HepG2 (cell line): Measurements from ENCODE around the gene CCT3. TPM values are rescaled to one million over a fixed set of nuclear protein-coding genes. Genes with fewer than 3 reads are reported as not detected.

Source experiments
- ATAC-seq: fragments of 200-7000 bp; cut with Tn5 transposase; 3 replicates; pipeline ENCODE4 v1.9.1; 2020; ENCODE audit warnings: mild to moderate bottlenecking, moderate library complexity
- BruUV-seq: library from RNA; stranded (reverse); fragments of 400-500 nt; replicated peaks from 2 replicates; lab custom pipeline; 2021; lab: Mats Ljungman, UMichigan
- CTCF ChIA-PET: fragments of 300-600 bp; formaldehyde crosslinking; extraction: SDS; loops from one replicate; lab custom pipeline; 2021; ENCODE audit warnings: low total read pairs, inconsistent platforms, low intra/inter-chr PET ratio; lab: Yijun Ruan, JAX
- POLR2A ChIA-PET: fragments of 350-600 bp; sonication (Branson Sonifier 250); formaldehyde crosslinking; loops from one replicate; lab custom pipeline; 2020; ENCODE audit warnings: antibody characterized with exemption, inconsistent platforms; lab: Yijun Ruan, JAX
- DNase-seq: peaks from one replicate; pipeline ENCODE4 v3.0.0-alpha.2; 2015; ENCODE audit warnings: low spot score
- FAIRE-seq: peaks from 3 replicates; lab custom pipeline; 2011; peaks lifted over from hg19 to GRCh38; lab: Jason Lieb, UNC
- H2AFZ ChIP-seq: one replicate; pipeline ENCODE4 v1.6.1; 2011; ENCODE audit warnings: low read length, inconsistent platforms
- H3K27ac ChIP-seq: fragments of 300-600 bp; 3 replicates; pipeline ENCODE4 v1.8.0; 2011; ENCODE audit warnings: mixed run types, mild to moderate bottlenecking, mixed read lengths, low read length, inconsistent platforms; ENCODE audit not compliant: insufficient read depth; ENCODE audit errors: extremely low read length
- H3K27me3 ChIP-seq, 2 experiments: fragments of 200-600 bp in 1 of 2; 2 replicates in 1 of 2; 3 replicates in 1 of 2; pipeline versions ENCODE4 v1.6.0 to v1.8.0; 2011; ENCODE audit warnings: low read length in 2 of 2, mild to moderate bottlenecking in 2 of 2, moderate library complexity in 2 of 2, inconsistent platforms in 1 of 2; ENCODE audit not compliant: insufficient read depth in 2 of 2, control insufficient read depth in 1 of 2
- H3K36me3 ChIP-seq, 2 experiments: fragments of 200-600 bp in 1 of 2; replicated peaks in 1 of 2; 2 replicates in 1 of 2; 3 replicates in 1 of 2; pipeline versions ENCODE4 v1.5.1 to v1.8.0; 2011; ENCODE audit warnings: low read length in 2 of 2, inconsistent platforms in 1 of 2; ENCODE audit not compliant: insufficient read depth in 2 of 2, control insufficient read depth in 1 of 2
- H3K4me1 ChIP-seq: 2 replicates; pipeline ENCODE4 v1.5.1; 2012; ENCODE audit warnings: low read length, inconsistent platforms; ENCODE audit not compliant: insufficient read depth
- H3K4me2 ChIP-seq: 2 replicates; pipeline ENCODE4 v1.6.0; 2011; ENCODE audit warnings: low read depth, low read length, inconsistent platforms
- H3K4me3 ChIP-seq, 3 experiments: fragments of 200-600 bp in 1 of 3; sonication (generic), shearing (Covaris generic) in 1 of 3; replicated peaks in 1 of 3; 2 replicates each; pipeline ENCODE4 v1.5.1; 2011 to 2016; ENCODE audit warnings: low read length in 3 of 3, inconsistent platforms in 2 of 3, low read depth in 2 of 3, mild to moderate bottlenecking in 2 of 3, control low read depth in 1 of 3, mixed read lengths in 1 of 3; ENCODE audit not compliant: insufficient read depth in 1 of 3
- H3K79me2 ChIP-seq: one replicate; pipeline ENCODE4 v1.6.1; 2011; ENCODE audit warnings: low read length, inconsistent platforms; ENCODE audit not compliant: insufficient read depth
- H3K9ac ChIP-seq: 2 replicates; pipeline ENCODE4 v1.6.0; 2011; ENCODE audit warnings: mild to moderate bottlenecking, low read depth, low read length, inconsistent platforms; ENCODE audit not compliant: insufficient read depth
- H3K9me3 ChIP-seq: 2 replicates; pipeline ENCODE4 v1.5.1; 2012; ENCODE audit warnings: mild to moderate bottlenecking, low read length
- H4K20me1 ChIP-seq: 2 replicates; pipeline ENCODE4 v1.6.0; 2011; ENCODE audit warnings: inconsistent platforms, mild to moderate bottlenecking, low read length, moderate library complexity; ENCODE audit not compliant: insufficient read depth
- ATAD3A ChIP-seq: sonication (generic); formaldehyde crosslinking; IDR thresholded peaks from 2 replicates; pipeline ENCODE4 v1.4.0; 2020; ENCODE audit warnings: missing genetic modification reagents
- HCFC1 ChIP-seq: fragments of 150-350 bp; IDR thresholded peaks from 2 replicates; pipeline ENCODE4 v1.6.1; 2014; ENCODE audit warnings: low read depth, low read length
- IKZF1 ChIP-seq: fragments of 450-650 bp; IDR thresholded peaks from 2 replicates; pipeline ENCODE4 v1.7.1; 2016
- ISL2 ChIP-seq: sonication (generic); formaldehyde crosslinking; IDR thresholded peaks from 2 replicates; pipeline ENCODE4 v1.5.0; 2020; ENCODE audit warnings: missing genetic modification reagents
- JARID2 ChIP-seq: sonication (generic); formaldehyde crosslinking; IDR thresholded peaks from 2 replicates; pipeline ENCODE4 v1.8.1; 2023; ENCODE audit warnings: missing genetic modification reagents, inconsistent platforms; ENCODE audit not compliant: insufficient replicate concordance
- MXD4 ChIP-seq: IDR thresholded peaks from 2 replicates; pipeline ENCODE4 v1.6.1; 2016; ENCODE audit warnings: mild to moderate bottlenecking, missing biosample characterization, missing genetic modification reagents
- PCBP2 ChIP-seq: fragments of 200-400 bp; formaldehyde crosslinking; optimal IDR thresholded peaks from 2 replicates; pipeline ENCODE3; 2018; ENCODE audit warnings: low read length, low read depth; ENCODE audit not compliant: poor library complexity, severe bottlenecking
- RFXAP ChIP-seq: sonication (generic); formaldehyde crosslinking; IDR thresholded peaks from 2 replicates; pipeline ENCODE4 v1.4.0; 2020; ENCODE audit warnings: missing genetic modification reagents, borderline replicate concordance
- TAF1 ChIP-seq: sonication (generic); formaldehyde crosslinking; IDR thresholded peaks from 2 replicates; pipeline ENCODE4 v1.4.0; 2020; ENCODE audit warnings: missing genetic modification reagents
- ZEB1 ChIP-seq: IDR thresholded peaks from 2 replicates; pipeline ENCODE4 v1.6.1; 2012; ENCODE audit warnings: mild to moderate bottlenecking, low read depth, inconsistent platforms; ENCODE audit not compliant: insufficient replicate concordance
- ZNF773 ChIP-seq: sonication (generic); formaldehyde crosslinking; IDR thresholded peaks from 2 replicates; pipeline ENCODE4 v1.4.0; 2020; ENCODE audit warnings: missing genetic modification reagents, borderline replicate concordance
- WGBS: methylation state at CpG from one replicate; pipeline ENCODE4 v1.1.6; 2017; ENCODE audit warnings: low lambda C conversion rate; 5-methylcytosine and 5-hydroxymethylcytosine counted together
- in situ Hi-C: cut with HindIII; loops from 2 replicates; pipeline ENCODE4 v1.10.0; 2017; ENCODE audit warnings: low pct_unique_long_range_greater_than_20kb; ENCODE audit not compliant: extremely low pct_ligation_motif_present
- intact Hi-C: fragments of 100-400 bp; cut with micrococcal nuclease; formaldehyde crosslinking; loops from one replicate; pipeline ENCODE4 v1.10.0; 2022; ENCODE audit not compliant: unreplicated experiment
- polyA plus RNA-seq, 8 experiments: library from polyadenylated mRNA; depleted of rRNA in 3 of 8; stranded (reverse) in 7 of 8; unstranded in 1 of 8; fragments of >200 nt; fragmentation: Illumina TruSeq in 4 of 8; extraction: Trizol in 4 of 8; gene quantifications; 2 replicates each; pipeline versions ENCODE4 v1.2.1 to v1.2.3, GENCODE V29; 2011 to 2016; ENCODE audit warnings: low read depth in 4 of 8, missing spikeins in 1 of 8, mixed read lengths in 1 of 8; ENCODE audit not compliant: insufficient read depth in 1 of 8
- total RNA-seq, 5 experiments: library from RNA; depleted of rRNA; stranded (reverse); fragments of >200 nt; fragmentation: Illumina TruSeq; extraction: Trizol; gene quantifications; 2 replicates each; pipeline ENCODE4 v1.2.3, GENCODE V29; 2016; ENCODE audit warnings: low read depth in 1 of 5
- TF ChIP-seq, protein P1 (sequence below): sonication (generic); formaldehyde crosslinking; IDR thresholded peaks from 2 replicates; pipeline ENCODE4 v1.5.1; 2020; ENCODE audit warnings: mild to moderate bottlenecking, missing genetic modification reagents, moderate library complexity
- TF ChIP-seq, protein P2 (sequence below): sonication (generic); formaldehyde crosslinking; IDR thresholded peaks from 2 replicates; pipeline ENCODE4 v1.4.0; 2020; ENCODE audit warnings: missing genetic modification reagents
- TF ChIP-seq, protein P3 (sequence below): IDR thresholded peaks from 2 replicates; pipeline ENCODE4 v1.6.1; 2016; ENCODE audit warnings: mild to moderate bottlenecking, missing biosample characterization, missing genetic modification reagents
- TF ChIP-seq, protein P4 (sequence below): sonication (generic); formaldehyde crosslinking; conservative IDR thresholded peaks from 2 replicates; pipeline ENCODE4 v1.8.0; 2022; ENCODE audit warnings: low read depth, missing genetic modification reagents
- TF ChIP-seq, protein P5 (sequence below): sonication (generic); formaldehyde crosslinking; IDR thresholded peaks from 2 replicates; pipeline ENCODE4 v1.5.0; 2020; ENCODE audit warnings: missing genetic modification reagents, mild to moderate bottlenecking, borderline replicate concordance

Gene CCT3
- total and polyA plus RNA-seq, 2 of the 13 experiments (the other 11 are each of a cell fraction or from before 2014, with no cell fraction given) = 319 to 615 TPM

DNA sequence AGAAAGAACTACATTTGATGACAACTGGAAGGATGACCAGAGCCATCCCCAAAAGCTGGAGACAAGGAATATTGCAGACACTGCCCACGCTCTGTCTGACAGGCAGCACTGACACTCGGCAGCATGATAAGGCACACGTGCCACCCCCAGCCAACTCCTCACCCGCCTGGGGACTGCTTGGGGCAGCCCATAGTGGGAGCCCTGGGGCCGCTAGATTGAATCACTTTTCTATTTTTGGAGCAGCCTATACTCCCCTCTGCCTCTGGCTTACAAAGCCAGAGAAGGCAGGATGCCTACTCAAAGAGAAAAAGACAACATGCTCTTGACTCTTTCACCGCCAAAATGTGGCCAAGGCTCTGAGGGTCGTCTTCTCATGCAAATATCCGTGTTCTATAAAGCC, 56.8 kb downstream of the CCT3 start (continued):
- TF ChIP-seq, protein P1, sequence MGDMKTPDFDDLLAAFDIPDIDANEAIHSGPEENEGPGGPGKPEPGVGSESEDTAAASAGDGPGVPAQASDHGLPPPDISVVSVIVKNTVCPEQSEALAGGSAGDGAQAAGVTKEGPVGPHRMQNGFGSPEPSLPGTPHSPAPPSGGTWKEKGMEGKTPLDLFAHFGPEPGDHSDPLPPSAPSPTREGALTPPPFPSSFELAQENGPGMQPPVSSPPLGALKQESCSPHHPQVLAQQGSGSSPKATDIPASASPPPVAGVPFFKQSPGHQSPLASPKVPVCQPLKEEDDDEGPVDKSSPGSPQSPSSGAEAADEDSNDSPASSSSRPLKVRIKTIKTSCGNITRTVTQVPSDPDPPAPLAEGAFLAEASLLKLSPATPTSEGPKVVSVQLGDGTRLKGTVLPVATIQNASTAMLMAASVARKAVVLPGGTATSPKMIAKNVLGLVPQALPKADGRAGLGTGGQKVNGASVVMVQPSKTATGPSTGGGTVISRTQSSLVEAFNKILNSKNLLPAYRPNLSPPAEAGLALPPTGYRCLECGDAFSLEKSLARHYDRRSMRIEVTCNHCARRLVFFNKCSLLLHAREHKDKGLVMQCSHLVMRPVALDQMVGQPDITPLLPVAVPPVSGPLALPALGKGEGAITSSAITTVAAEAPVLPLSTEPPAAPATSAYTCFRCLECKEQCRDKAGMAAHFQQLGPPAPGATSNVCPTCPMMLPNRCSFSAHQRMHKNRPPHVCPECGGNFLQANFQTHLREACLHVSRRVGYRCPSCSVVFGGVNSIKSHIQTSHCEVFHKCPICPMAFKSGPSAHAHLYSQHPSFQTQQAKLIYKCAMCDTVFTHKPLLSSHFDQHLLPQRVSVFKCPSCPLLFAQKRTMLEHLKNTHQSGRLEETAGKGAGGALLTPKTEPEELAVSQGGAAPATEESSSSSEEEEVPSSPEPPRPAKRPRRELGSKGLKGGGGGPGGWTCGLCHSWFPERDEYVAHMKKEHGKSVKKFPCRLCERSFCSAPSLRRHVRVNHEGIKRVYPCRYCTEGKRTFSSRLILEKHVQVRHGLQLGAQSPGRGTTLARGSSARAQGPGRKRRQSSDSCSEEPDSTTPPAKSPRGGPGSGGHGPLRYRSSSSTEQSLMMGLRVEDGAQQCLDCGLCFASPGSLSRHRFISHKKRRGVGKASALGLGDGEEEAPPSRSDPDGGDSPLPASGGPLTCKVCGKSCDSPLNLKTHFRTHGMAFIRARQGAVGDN (CRISPR knock-in tag) = 0 out of 2 replicates have a peak, but pooled peaks have one; percentile 19
- TF ChIP-seq JARID2 (CRISPR knock-in tag) (no peak), MXD4 (CRISPR knock-in tag) (peak; percentile 66; the same call in 1 of the 2 replicates)
- TF ChIP-seq, protein P2, sequence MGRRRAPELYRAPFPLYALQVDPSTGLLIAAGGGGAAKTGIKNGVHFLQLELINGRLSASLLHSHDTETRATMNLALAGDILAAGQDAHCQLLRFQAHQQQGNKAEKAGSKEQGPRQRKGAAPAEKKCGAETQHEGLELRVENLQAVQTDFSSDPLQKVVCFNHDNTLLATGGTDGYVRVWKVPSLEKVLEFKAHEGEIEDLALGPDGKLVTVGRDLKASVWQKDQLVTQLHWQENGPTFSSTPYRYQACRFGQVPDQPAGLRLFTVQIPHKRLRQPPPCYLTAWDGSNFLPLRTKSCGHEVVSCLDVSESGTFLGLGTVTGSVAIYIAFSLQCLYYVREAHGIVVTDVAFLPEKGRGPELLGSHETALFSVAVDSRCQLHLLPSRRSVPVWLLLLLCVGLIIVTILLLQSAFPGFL (CRISPR knock-in tag) = no peak
- TF ChIP-seq, all 625 proteins: peak for 9

DNA sequence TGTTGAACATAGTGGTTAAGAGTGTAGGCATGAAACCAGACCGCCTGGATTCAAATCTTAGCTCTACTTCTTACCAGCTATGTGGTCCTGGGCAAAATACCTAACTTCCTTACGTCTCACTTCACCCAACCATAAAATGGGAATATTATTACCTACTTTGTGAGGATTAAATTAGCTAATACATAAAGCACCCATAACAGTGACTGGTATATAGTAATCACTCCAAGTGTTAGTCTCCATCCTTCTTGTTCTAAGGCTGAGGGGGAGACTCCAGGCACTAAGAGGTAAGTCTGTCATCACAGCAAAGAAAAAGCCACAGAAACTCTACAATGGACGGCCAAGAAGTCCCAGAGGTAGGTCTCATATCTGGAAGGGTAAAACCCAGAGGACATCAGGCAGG, 58.3 kb downstream of the CCT3 start:
- POLR2A ChIA-PET = interaction anchor here (1.1 to 7.1 kb wide), 2 partner anchors 15 to 34 kb away, joined by 3 to 115 read pairs; partner anchors contain the start of genes GLMP and VHLL
- Histone ChIP-seq H3K9ac (no peak overlapping the region), H3K4me3 (no peak overlapping the region), H2AFZ (no peak overlapping the region), H3K27ac (no peak overlapping the region), H3K4me2 (no peak overlapping the region), H3K4me1 (peaks cover 33% of the 10 kb centered on the region), H3K9me3 (no peaks in the 10 kb centered on the region), H3K79me2 (peaks cover 50% of the 10 kb centered on the region), H4K20me1 (peaks cover 14% of the 10 kb centered on the region), H3K27me3 (no peaks in the 10 kb centered on the region; a peak in 1 of 5 replicates), H3K36me3 (peaks cover 23 to 53% of the 10 kb centered on the region in 2 experiments)
- FAIRE-seq (no peak), ATAC-seq (no peak), DNase-seq (no peak)
- intact Hi-C loops = no loop called here
- WGBS = 100% methylated on average over 3 of the region's 3 CpGs
- BruUV-seq = no TSS peak
- CTCF ChIA-PET = no interaction called here
- in situ Hi-C loops = no loop called here
- TF ChIP-seq, protein P3, sequence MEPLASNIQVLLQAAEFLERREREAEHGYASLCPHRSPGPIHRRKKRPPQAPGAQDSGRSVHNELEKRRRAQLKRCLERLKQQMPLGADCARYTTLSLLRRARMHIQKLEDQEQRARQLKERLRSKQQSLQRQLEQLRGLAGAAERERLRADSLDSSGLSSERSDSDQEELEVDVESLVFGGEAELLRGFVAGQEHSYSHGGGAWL (CRISPR knock-in tag) = no peak
- TF ChIP-seq, protein P4, sequence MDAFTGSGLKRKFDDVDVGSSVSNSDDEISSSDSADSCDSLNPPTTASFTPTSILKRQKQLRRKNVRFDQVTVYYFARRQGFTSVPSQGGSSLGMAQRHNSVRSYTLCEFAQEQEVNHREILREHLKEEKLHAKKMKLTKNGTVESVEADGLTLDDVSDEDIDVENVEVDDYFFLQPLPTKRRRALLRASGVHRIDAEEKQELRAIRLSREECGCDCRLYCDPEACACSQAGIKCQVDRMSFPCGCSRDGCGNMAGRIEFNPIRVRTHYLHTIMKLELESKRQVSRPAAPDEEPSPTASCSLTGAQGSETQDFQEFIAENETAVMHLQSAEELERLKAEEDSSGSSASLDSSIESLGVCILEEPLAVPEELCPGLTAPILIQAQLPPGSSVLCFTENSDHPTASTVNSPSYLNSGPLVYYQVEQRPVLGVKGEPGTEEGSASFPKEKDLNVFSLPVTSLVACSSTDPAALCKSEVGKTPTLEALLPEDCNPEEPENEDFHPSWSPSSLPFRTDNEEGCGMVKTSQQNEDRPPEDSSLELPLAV = no peak
- TF ChIP-seq RFXAP (CRISPR knock-in tag) (no peak), ZNF773 (CRISPR knock-in tag) (no peak), ZEB1 (no peak), PCBP2 (no peak), ISL2 (no peak), HCFC1 (no peak), IKZF1 (no peak), TAF1 (CRISPR knock-in tag) (no peak), ATAD3A (CRISPR knock-in tag) (no peak)
- TF ChIP-seq, protein P5, sequence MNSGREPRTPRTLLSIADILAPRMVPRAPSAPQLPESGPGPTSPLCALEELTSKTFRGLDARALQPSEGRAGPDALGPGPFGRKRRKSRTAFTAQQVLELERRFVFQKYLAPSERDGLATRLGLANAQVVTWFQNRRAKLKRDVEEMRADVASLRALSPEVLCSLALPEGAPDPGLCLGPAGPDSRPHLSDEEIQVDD (CRISPR knock-in tag) = no peak
